Erythroblast (primary cell): ENCODE data around the gene ETV3L.

Experiments
- GATA1 ChIP-seq: IDR thresholded peaks from 2 replicates; pipeline ENCODE4 v1.6.1; 2011; ENCODE audit warnings: low read depth, mild to moderate bottlenecking, control low read depth, low read length, moderate library complexity
- POLR2A ChIP-seq: IDR thresholded peaks from 2 replicates; pipeline ENCODE4 v1.6.1; 2011; ENCODE audit warnings: mild to moderate bottlenecking, low read length

DNA sequence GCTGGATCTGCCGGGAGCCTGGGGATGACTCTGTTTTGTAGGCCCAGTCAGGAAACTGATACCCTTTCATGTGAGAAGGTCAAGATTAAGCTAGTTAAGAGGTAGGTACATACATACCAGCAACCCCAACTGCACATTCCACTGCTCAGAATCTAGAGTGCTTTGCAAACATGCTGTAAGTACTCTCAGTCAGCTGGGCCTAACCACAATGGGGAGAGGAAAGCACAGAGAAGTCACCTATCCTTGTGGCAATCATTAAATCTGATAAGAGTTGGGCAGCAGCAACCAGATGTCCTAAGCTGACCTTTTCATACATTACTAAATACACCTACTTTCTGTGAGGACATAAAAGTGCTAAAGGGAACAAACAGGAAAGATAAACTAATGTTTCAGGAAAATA lies 36.0 kb upstream of the ETV3L start:
- no peak for TF ChIP-seq POLR2A
- TF ChIP-seq GATA1 = no peak
